Measurements from ENCODE around the gene COMTD1. TPM values are rescaled to one million over a fixed set of nuclear protein-coding genes. Genes with fewer than 3 reads are reported as not detected.
"Not testable (repeated sequence)": the region's sequence is repeated elsewhere in the genome, so short reads cannot be mapped to it uniquely, and the experiment has no call there.

The COMTD1 gene
- total RNA-seq, 2 experiments from 2014 or later = 34.2 to 34.8 TPM

DNA sequence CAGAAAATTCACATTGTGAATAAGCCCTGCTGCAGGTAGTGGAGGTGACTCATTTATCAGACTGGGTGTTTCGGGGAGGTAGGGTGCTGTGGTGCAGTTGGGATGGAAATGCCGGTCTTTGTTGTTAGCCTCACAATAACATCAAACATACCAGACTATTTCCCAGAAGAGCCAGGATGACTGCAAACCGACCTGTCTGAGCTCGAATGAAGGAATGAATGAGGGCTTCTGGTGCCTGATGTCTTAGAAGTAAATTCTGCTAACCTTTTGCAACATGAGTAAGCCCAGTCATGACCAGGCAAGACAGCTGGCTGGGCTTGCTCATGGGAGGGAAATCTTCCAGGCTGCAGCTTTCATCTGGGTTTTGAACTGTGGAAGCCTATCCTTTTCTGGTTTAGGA lies 27.6 kb downstream of the COMTD1 start:
- POLR2A ChIA-PET = interaction anchor here (1.4 to 5.0 kb wide), 3 partner anchors 10 to 26 kb away, joined by 3 to 50 read pairs (median 9); no protein-coding TSS in a partner anchor
- H3K9me3 Mint-ChIP-seq = no peaks in the 10 kb centered on the region

DNA sequence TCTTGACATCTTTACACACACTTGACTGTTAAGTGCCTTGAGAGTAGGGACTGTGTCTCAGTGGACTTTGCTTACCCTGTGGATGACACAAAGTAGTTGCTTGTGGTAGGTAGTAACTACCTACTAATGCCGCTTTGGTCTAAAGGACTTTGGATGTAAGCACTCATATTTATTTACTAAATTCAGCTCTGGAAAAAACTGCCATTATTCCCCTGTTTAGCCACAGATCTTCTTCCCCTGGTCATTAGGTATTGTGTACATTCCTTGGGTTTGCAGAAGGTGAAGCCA lies 28.0 kb downstream of the COMTD1 start:
- ChIA-PET CTCF (interaction anchor here (1.0 to 2.0 kb wide), 3 partner anchors 20 to 28 kb away, joined by 8 to 9 read pairs (median 8); partner anchors contain the start of gene COMTD1), POLR2A (interaction anchor here (1.4 to 1.5 kb wide), 2 partner anchors 10 to 26 kb away, joined by 3 to 9 read pairs; no protein-coding TSS in a partner anchor)
- peaks cover 34% of the 10 kb centered on the region for H3K4me1 Mint-ChIP-seq
- peaks cover 14% of the 10 kb centered on the region for H3K36me3 Mint-ChIP-seq (ENCODE audit: low read depth)
- H3K27ac Mint-ChIP-seq = no peak overlapping the region
- no peaks in the 10 kb centered on the region for H3K9me3 Mint-ChIP-seq
- H3K4me3 Mint-ChIP-seq = no peak overlapping the region
- no peak for DNase-seq
- H3K27me3 Mint-ChIP-seq = no peaks in the 10 kb centered on the region

More for the DNA sequence above, 27.6 kb downstream of the COMTD1 start:
- Mint-ChIP-seq H3K36me3 (ENCODE audit: low read depth) (peaks cover 16% of the 10 kb centered on the region), H3K4me3 (no peak overlapping the region), H3K27ac (no peak overlapping the region), H3K4me1 (peaks cover 36% of the 10 kb centered on the region), H3K27me3 (no peaks in the 10 kb centered on the region)
- CTCF ChIA-PET = interaction anchor here (1.0 to 2.0 kb wide), 3 partner anchors 20 to 28 kb away, joined by 8 to 9 read pairs (median 8); partner anchors contain the start of gene COMTD1
- DNase-seq = no peak

DNA sequence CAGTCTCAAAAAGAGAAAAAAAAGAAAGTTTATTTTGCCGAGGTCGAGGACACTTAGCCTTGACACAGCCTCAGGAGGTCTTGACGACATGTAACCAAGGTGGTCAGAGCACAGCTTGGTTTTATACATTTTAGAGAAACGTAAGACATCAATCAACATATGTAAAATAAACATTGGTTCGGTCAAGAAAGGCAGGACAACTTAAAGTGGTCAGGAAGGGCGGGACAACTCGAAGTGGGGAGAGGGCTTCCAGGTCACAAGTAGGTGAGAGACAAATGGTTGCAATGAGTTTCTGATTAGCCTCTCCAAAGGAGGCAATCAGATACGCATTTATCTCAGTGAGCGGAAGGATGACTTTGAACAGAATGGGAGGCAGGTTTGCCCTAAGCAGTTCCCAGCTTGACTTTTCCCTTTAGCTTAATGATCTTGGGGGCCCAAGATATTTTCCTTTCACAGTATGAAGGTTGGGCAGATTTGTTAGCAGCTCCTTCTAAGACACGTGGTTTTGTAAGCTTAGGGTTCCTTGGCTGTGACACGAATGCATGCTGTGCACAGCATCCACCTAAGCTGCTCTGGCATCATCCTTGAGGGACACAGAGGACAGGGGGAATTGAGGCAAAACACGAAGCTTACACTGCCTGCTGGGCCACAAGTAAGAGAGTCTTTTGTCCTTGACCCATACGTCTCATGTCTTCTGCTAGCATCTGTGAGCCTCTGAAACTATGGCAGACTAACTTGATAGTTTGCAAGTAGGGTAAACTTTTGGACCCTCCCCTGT lies 28.5 kb downstream of the COMTD1 start:
- Mint-ChIP-seq H3K27me3 (no peaks in the 10 kb centered on the region), H3K36me3 (ENCODE audit: low read depth) (peaks cover 9% of the 10 kb centered on the region), H3K27ac (no peak overlapping the region), H3K9me3 (no peaks in the 10 kb centered on the region), H3K4me3 (no peak overlapping the region), H3K4me1 (peaks cover 30% of the 10 kb centered on the region)
- ChIA-PET POLR2A (interaction anchor here (1.4 to 1.5 kb wide), 2 partner anchors 9 to 27 kb away, joined by 3 to 9 read pairs; no protein-coding TSS in a partner anchor), CTCF (interaction anchor here (1.0 to 2.0 kb wide), 3 partner anchors 19 to 28 kb away, joined by 3 to 9 read pairs (median 8); partner anchors contain the start of gene COMTD1)
- no peak for DNase-seq

DNA sequence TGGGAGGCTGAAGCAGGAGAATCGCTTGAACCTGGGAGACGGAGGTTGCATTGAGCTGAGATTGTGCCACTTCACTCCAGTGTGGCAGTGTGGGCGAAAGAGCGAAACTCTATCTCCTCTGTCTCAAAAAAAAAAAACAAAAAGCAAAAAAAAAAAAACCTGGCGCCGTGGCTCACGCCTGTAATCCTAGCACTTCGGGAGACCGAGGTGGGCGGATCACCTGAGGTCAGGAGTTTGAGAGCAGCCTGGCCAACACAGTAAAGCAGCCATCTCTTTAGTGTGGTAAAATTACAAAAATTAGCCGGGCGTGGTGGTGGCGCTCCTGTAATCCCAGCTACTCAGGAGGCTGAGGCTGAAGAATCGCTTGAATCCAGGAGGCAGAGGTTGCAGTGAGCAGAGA lies 29.1 kb downstream of the COMTD1 start:
- POLR2A ChIA-PET = not testable (repeated sequence)

DNA sequence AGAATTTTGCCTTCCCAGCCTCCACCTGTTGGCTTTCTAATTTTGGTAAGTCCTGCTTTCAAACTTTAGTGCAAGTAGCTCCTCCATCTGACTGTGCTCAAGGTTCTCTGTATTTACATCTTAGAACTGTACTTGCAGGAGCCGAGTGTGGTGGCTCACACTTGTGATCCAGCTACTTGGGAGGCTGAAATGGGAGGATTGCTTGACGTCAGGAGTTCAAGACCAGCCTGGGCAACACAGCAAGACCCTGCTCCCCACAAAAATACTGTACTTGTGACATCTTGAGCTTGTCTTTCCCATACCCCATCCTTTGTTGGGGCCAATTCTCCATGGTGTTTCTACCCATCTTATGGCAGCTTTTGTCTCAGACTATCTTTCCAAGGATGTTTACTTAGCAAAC lies 29.8 kb downstream of the COMTD1 start:
- CTCF ChIA-PET = interaction anchor here (0.9 to 2.0 kb wide), 5 partner anchors 8 to 30 kb away, joined by 3 to 11 read pairs (median 5); partner anchors contain the start of gene COMTD1
- DNase-seq = no peak
- Mint-ChIP-seq H3K27ac (no peak overlapping the region), H3K27me3 (no peaks in the 10 kb centered on the region), H3K9me3 (no peaks in the 10 kb centered on the region), H3K4me1 (peaks cover 25% of the 10 kb centered on the region), H3K36me3 (ENCODE audit: low read depth) (no peaks in the 10 kb centered on the region), H3K4me3 (no peak overlapping the region)
- POLR2A ChIA-PET = no interaction called here

More for the DNA sequence above, 29.1 kb downstream of the COMTD1 start:
- DNase-seq; H3K9me3 Mint-ChIP-seq; H3K27ac Mint-ChIP-seq; H3K4me3 Mint-ChIP-seq; H3K36me3 Mint-ChIP-seq (ENCODE audit: low read depth); H3K27me3 Mint-ChIP-seq: not testable (repeated sequence)
- CTCF ChIA-PET = interaction anchor here (0.9 to 2.0 kb wide), 6 partner anchors 9 to 29 kb away, joined by 3 to 11 read pairs (median 6); partner anchors contain the start of gene COMTD1
- peaks cover 29% of the 10 kb centered on the region for H3K4me1 Mint-ChIP-seq

DNA sequence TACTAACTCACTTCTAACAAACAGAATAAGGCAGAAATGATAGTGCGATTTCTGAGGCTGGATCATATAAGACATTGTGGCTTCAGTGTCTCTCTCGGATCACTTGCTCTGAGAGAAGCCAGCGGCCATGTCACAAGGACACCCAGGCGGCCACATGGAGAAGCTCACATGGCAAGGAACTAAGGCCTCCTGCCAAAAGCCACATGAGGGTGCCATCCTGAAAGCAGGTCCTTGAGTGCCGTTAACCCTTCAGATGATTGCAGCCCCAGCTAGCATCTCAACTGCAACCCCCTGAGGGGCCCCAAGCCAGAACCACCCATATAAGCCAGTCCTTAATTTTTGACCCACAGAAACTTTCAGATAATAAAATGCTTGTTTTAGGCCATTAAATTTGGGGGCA lies 32.0 kb downstream of the COMTD1 start:
- no peak overlapping the region for H3K4me3 Mint-ChIP-seq
- ChIA-PET POLR2A (no interaction called here), CTCF (interaction anchor here (0.8 to 1.3 kb wide), 4 partner anchors 16 to 36 kb away, joined by 3 to 5 read pairs (median 4); no protein-coding TSS in a partner anchor)
- H3K27ac Mint-ChIP-seq = no peak overlapping the region
- peaks cover 17% of the 10 kb centered on the region for H3K4me1 Mint-ChIP-seq
- no peaks in the 10 kb centered on the region for H3K36me3 Mint-ChIP-seq (ENCODE audit: low read depth)
- DNase-seq = no peak
- H3K27me3 Mint-ChIP-seq = no peaks in the 10 kb centered on the region
- H3K9me3 Mint-ChIP-seq = no peaks in the 10 kb centered on the region

DNA sequence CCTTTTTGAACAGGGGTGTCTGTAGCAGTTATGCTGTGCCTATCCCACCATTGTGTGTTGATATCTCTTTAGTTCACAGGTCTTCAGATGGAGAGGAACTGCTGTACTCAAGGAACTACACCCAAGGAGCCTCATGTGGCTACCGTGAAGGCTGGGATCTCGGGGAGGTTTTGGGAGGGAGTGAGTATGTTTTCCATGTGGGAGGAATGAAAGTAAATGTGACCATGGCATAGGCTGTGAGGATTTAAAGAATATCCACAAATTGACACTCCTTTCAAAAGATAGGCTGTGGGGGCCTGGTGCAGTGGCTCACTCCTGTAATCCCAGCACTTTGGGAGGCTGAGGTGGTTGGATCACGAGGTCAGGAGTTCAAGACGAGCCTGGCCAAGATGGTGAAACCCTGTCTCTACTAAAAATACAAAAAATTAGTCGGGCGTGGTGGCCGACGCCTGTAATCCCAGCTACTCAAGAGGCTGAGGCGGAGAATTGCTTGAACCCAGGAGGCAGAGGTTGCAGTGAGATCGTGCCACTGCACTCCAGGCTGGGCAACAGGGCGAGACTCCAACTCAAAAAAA lies 32.6 kb downstream of the COMTD1 start:
- H3K27ac Mint-ChIP-seq; DNase-seq; H3K36me3 Mint-ChIP-seq (ENCODE audit: low read depth); H3K9me3 Mint-ChIP-seq; H3K4me3 Mint-ChIP-seq; H3K27me3 Mint-ChIP-seq; POLR2A ChIA-PET: not testable (repeated sequence)
- peaks cover 13% of the 10 kb centered on the region for H3K4me1 Mint-ChIP-seq
- CTCF ChIA-PET = interaction anchor here (0.8 to 1.3 kb wide), 3 partner anchors 15 to 29 kb away, joined by 3 to 5 read pairs (median 5); no protein-coding TSS in a partner anchor

DNA sequence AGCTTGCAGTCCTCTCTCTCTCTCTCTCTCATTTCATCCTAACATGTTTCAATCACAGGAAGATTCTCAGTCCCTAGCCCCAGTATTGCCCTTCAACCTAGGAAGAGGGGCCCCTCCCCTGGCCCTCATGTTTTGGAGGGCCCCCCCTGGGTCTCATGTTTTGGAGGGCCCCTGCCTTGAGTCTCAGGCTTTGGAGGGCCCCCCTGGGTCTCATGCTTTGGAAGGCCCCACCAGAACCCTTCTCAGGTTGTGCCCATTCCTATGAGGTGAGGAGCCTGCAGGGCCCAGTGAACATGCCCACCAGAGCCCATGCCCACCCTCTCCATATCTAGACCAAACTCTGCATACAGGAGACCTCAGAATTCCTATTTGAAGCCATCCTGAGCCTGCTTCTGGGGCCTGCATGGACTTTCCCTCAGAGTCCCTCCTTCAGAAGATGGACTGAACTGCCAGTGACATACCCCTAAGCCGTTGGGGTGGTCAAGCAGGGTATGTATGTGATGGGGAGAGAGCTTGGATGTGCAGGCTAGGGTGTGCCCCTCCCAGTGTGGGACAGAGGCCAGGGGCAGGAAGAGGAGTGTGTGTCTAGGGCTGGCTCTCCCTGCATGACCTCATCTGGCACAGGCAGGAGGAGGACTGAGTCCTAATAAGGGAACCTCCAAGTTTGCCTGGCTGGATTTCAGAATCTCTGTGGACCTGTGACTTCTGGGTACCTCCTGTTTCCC lies 33.3 kb downstream of the COMTD1 start:
- Mint-ChIP-seq H3K9me3 (no peaks in the 10 kb centered on the region), H3K36me3 (ENCODE audit: low read depth) (no peaks in the 10 kb centered on the region), H3K27me3 (no peaks in the 10 kb centered on the region), H3K27ac (no peak overlapping the region), H3K4me1 (peaks cover 9% of the 10 kb centered on the region), H3K4me3 (no peak overlapping the region)
- ChIA-PET POLR2A (interaction anchor here (1.5 to 3.6 kb wide), 2 partner anchors 8 to 14 kb away, joined by 3 to 21 read pairs; partner anchors contain the start of gene VDAC2), CTCF (interaction anchor here (5.5 kb wide), 1 partner anchor 15 kb away, joined by 30 read pairs; no protein-coding TSS in a partner anchor)
- no peak for DNase-seq

DNA sequence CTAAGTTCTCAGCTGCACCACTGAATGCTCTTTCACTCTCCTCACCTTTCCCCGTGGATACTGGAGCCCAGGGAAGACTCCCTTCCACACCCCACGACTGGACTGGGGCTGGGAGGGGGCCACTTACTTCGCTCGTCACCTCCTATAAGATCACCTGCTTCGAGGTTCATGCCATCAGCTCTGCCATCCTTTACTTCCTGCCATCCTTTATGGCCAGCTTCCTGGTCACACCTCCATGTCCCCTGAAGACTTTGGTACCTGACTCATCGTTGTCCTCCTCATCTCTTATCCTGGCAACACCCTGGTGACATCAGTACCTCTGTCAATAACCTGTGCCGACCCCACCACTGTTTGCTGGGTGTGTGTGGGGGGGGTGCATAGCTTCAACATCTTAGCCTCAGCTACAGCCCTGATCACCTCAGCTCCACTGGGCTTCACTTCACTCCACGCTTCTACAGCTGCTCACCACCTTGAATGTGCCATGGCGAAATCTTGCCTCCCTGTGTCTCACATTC lies 33.9 kb downstream of the COMTD1 start:
- Mint-ChIP-seq H3K9me3 (no peaks in the 10 kb centered on the region), H3K27me3 (no peaks in the 10 kb centered on the region), H3K4me3 (no peak overlapping the region), H3K27ac (no peak overlapping the region), H3K36me3 (ENCODE audit: low read depth) (no peaks in the 10 kb centered on the region), H3K4me1 (peaks cover 6% of the 10 kb centered on the region)
- DNase-seq = no peak
- POLR2A ChIA-PET = interaction anchor here (1.5 to 3.6 kb wide), 2 partner anchors 9 to 14 kb away, joined by 3 to 21 read pairs; partner anchors contain the start of gene VDAC2
- CTCF ChIA-PET = interaction anchor here (4.8 to 5.5 kb wide), 2 partner anchors 14 to 29 kb away, joined by 19 to 30 read pairs; no protein-coding TSS in a partner anchor

DNA sequence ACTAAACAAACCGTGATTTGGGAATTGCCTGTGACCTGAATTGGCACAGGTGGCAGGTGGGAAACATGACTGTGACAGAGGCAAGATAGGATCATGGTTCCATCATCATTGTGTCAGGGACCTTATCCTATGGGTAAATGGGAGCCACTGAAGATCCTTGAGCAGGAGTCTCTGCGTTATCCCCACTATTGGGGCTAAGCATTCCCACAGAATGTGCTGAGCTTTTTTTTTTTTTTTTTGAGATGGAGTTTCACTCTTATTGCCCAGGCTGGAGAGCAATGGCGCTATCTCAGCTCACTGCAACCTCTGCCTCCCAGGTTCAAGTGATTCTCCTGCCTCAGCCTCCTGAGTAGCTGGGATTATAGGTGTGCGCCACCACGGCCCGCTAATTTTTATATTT lies 35.8 kb downstream of the COMTD1 start:
- DNase-seq; H3K4me3 Mint-ChIP-seq; H3K27me3 Mint-ChIP-seq; H3K27ac Mint-ChIP-seq; H3K36me3 Mint-ChIP-seq (ENCODE audit: low read depth); H3K9me3 Mint-ChIP-seq; H3K4me1 Mint-ChIP-seq: not testable (repeated sequence)
- POLR2A ChIA-PET = interaction anchor here (1.1 to 3.6 kb wide), 2 partner anchors 10 to 24 kb away, joined by 3 to 21 read pairs; partner anchors contain the start of gene VDAC2
- CTCF ChIA-PET = interaction anchor here (1.2 to 5.5 kb wide), 3 partner anchors 11 to 31 kb away, joined by 5 to 30 read pairs (median 19); no protein-coding TSS in a partner anchor

DNA sequence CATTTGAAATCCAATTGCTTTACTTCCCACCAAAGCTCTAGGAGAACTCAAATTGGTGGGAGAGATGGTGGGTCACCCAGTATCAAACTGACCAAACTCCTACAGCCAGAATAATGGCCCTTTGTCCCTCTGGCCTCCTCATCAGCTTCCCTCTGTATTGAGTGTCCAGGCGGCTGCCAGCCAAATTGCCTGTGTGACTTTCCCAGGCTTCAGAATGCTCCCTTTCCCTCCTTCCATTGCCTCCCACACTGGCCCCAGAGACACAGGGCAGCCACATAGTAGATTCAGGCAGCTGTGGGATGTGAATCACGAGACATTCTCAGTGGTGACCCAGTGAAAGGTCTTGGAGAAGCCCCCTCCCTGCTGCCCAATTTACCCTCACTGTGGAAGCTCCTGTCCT lies 37.9 kb downstream of the COMTD1 start:
- Mint-ChIP-seq H3K27me3 (no peaks in the 10 kb centered on the region), H3K4me1 (peaks cover 6% of the 10 kb centered on the region), H3K9me3 (no peaks in the 10 kb centered on the region), H3K36me3 (ENCODE audit: low read depth) (no peaks in the 10 kb centered on the region), H3K4me3 (no peak overlapping the region), H3K27ac (no peak overlapping the region)
- no peak for DNase-seq
- ChIA-PET CTCF (interaction anchor here (0.8 to 5.5 kb wide), 4 partner anchors 8 to 33 kb away, joined by 3 to 30 read pairs (median 12); partner anchors contain the start of gene VDAC2), POLR2A (interaction anchor here (0.7 to 2.5 kb wide), 4 partner anchors 10 to 36 kb away, joined by 3 to 15 read pairs (median 4); partner anchors contain the start of gene VDAC2)

DNA sequence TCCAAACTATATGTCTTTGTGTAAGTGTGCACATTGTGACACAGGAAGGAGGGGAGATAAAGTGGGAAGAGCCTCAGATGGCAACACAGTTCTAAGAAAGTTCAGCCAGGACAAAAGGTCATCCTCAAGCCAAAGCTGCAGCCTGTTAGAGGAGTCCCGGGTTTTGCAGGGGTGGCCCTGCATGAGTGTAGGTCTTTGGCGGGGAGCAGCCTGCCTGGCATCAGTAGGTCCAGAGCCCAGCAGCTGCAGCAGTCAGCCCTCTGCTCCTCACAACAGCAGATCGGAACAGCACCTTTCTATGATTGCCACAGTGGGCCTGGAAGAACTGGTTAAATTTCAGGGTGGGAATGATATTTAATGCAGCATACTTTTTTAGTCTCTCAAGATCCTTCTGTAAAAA lies 38.7 kb downstream of the COMTD1 start:
- no peaks in the 10 kb centered on the region for H3K9me3 Mint-ChIP-seq
- ChIA-PET POLR2A (interaction anchor here (1.1 to 2.5 kb wide), 4 partner anchors 9 to 37 kb away, joined by 3 to 15 read pairs (median 6); partner anchors contain the start of gene VDAC2), CTCF (interaction anchor here (0.6 to 5.5 kb wide), 3 partner anchors 9 to 77 kb away, joined by 3 to 30 read pairs (median 3); partner anchors contain the start of gene VDAC2)
- no peak for DNase-seq
- H3K36me3 Mint-ChIP-seq (ENCODE audit: low read depth) = no peaks in the 10 kb centered on the region
- H3K4me1 Mint-ChIP-seq = peaks cover 4% of the 10 kb centered on the region
- no peak overlapping the region for H3K27ac Mint-ChIP-seq
- H3K27me3 Mint-ChIP-seq = no peaks in the 10 kb centered on the region
- no peak overlapping the region for H3K4me3 Mint-ChIP-seq

All from activated CD4-positive, alpha-beta memory T cell treated with anti-CD3 and anti-CD28 coated beads, Interleukin-2, amount 10 ng/mL, durations not matched to agents 7 days and 5 days (primary cell).